UCSD-AML1 (cell line): ENCODE measurements around the gene IL17RC.

ENCODE experiments used
- DNase-seq: peaks from one replicate; lab custom pipeline; 2025; ENCODE audit not compliant: unreplicated experiment; lab: John Stamatoyannopoulos, UW

Gene IL17RC

GRCh38 chr3:9976721-9977709 is 60.1 kb downstream of the IL17RC start:
- DNase-seq, result peak; percentile 66

- DNase-seq, result no peak
Measured at GRCh38 chr3:9978710-9979305, 61.9 kb downstream of the IL17RC start.

- no peak for DNase-seq
Measured at GRCh38 chr3:9980251-9980650, 63.4 kb downstream of the IL17RC start.
